KMS-11 (cell line): ENCODE data around the gene DNAH6.

Source experiments
- H2AFZ ChIP-seq: fragments of 200-600 bp; sonication (generic); 2 replicates; pipeline ENCODE4 v1.6.1; 2016; ENCODE audit warnings: antibody characterized with exemption, mixed run types, low read depth
- H3K27ac ChIP-seq: fragments of 200-600 bp; sonication (generic); 2 replicates; pipeline ENCODE4 v1.6.1; 2016; ENCODE audit warnings: mild to moderate bottlenecking, mixed run types
- H3K27me3 ChIP-seq: fragments of 200-600 bp; sonication (generic); 2 replicates; pipeline ENCODE4 v1.6.1; 2017; ENCODE audit warnings: mild to moderate bottlenecking, low read depth, mixed run types, moderate library complexity; ENCODE audit not compliant: insufficient read depth
- H3K36me3 ChIP-seq: fragments of 200-600 bp; sonication (generic); 2 replicates; pipeline ENCODE4 v1.6.1; 2017; ENCODE audit warnings: mild to moderate bottlenecking, mixed run types; ENCODE audit not compliant: insufficient read depth
- H3K4me1 ChIP-seq: fragments of 200-600 bp; sonication (generic); 2 replicates; pipeline ENCODE4 v1.6.1; 2016; ENCODE audit warnings: mild to moderate bottlenecking, low read depth, mixed run types; ENCODE audit not compliant: poor library complexity, severe bottlenecking
- H3K4me2 ChIP-seq: fragments of 200-600 bp; sonication (generic); 2 replicates; pipeline ENCODE4 v1.7.0; 2016; ENCODE audit warnings: mild to moderate bottlenecking, mixed run types
- H3K4me3 ChIP-seq: fragments of 200-600 bp; sonication (generic); IDR thresholded peaks from 2 replicates; pipeline ENCODE4 v1.6.1; 2017; ENCODE audit warnings: low read depth, low read length, mixed read lengths; ENCODE audit not compliant: insufficient read depth
- H3K79me2 ChIP-seq: fragments of 200-600 bp; sonication (generic); 2 replicates; pipeline ENCODE4 v1.6.1; 2016; ENCODE audit warnings: low read depth, mixed run types; ENCODE audit not compliant: insufficient read depth
- H3K9ac ChIP-seq: fragments of 200-600 bp; sonication (generic); 2 replicates; pipeline ENCODE4 v1.6.1; 2016; ENCODE audit warnings: mild to moderate bottlenecking, mixed run types
- H4K20me1 ChIP-seq: fragments of 200-600 bp; sonication (generic); 2 replicates; pipeline ENCODE4 v1.6.1; 2016; ENCODE audit warnings: mild to moderate bottlenecking, mixed run types; ENCODE audit not compliant: insufficient read depth
- TF ChIP-seq, protein P1 (sequence below): fragments of 200-600 bp; sonication (generic); conservative IDR thresholded peaks from 2 replicates; pipeline ENCODE4 v1.6.1; 2017; ENCODE audit warnings: low read depth, mild to moderate bottlenecking, antibody characterized with exemption, low read length, moderate library complexity, mixed read lengths

The DNAH6 gene

DNA sequence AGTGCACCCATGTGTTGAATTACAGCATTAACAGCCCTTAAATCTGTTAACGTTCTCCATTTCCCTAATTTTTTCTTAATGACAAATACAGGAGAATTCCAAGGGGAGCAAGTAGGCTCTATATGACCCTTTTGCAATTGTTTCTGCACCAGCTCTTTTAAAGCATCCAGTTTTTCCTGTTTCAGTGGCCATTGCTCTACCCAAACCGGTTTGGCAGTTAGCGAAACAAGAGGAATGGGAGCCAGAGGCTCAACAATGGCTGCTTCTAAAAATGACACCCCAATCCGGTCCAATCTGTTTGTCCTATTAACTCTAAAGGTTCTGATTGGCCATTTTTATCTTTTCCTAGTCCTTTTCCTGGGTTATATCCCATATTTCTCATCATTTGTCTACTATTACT is 42.1 kb upstream of the DNAH6 start:
- Histone ChIP-seq H3K4me1 (no peaks in the 10 kb centered on the region), H4K20me1 (no peaks in the 10 kb centered on the region), H3K27me3 (no peaks in the 10 kb centered on the region), H3K9ac (no peak overlapping the region), H3K36me3 (no peaks in the 10 kb centered on the region), H3K79me2 (no peaks in the 10 kb centered on the region), H3K4me3 (no peak overlapping the region), H2AFZ (no peak overlapping the region), H3K27ac (no peak overlapping the region), H3K4me2 (no peak overlapping the region)
- TF ChIP-seq, protein P1, sequence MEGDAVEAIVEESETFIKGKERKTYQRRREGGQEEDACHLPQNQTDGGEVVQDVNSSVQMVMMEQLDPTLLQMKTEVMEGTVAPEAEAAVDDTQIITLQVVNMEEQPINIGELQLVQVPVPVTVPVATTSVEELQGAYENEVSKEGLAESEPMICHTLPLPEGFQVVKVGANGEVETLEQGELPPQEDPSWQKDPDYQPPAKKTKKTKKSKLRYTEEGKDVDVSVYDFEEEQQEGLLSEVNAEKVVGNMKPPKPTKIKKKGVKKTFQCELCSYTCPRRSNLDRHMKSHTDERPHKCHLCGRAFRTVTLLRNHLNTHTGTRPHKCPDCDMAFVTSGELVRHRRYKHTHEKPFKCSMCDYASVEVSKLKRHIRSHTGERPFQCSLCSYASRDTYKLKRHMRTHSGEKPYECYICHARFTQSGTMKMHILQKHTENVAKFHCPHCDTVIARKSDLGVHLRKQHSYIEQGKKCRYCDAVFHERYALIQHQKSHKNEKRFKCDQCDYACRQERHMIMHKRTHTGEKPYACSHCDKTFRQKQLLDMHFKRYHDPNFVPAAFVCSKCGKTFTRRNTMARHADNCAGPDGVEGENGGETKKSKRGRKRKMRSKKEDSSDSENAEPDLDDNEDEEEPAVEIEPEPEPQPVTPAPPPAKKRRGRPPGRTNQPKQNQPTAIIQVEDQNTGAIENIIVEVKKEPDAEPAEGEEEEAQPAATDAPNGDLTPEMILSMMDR = no peak

DNA sequence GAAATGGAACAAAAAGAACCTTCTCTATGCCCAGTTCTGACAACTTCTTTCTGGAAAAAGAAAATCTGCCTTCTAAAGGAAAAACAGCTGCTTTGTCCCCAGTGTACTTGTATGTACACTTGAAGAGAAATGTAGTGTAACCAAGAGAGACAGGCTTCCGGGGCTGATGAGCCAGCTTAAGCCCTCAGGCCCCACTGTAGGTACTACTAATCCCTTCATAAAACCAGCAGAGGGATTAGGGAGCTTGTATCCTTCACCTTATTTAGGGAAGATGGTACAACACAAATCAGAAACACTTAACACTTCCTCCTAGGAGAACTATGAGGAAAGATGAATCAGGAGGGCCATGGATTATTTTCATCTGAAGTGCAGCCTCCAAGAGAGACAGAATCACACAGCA is 38.4 kb upstream of the DNAH6 start:
- Histone ChIP-seq H3K27ac (no peak overlapping the region), H3K4me3 (no peak overlapping the region), H3K27me3 (no peaks in the 10 kb centered on the region), H3K9ac (no peak overlapping the region), H4K20me1 (no peaks in the 10 kb centered on the region), H3K79me2 (no peaks in the 10 kb centered on the region), H3K4me2 (no peak overlapping the region), H3K4me1 (no peaks in the 10 kb centered on the region), H3K36me3 (no peaks in the 10 kb centered on the region), H2AFZ (no peak overlapping the region)
- TF ChIP-seq, protein P1 = no peak

DNA sequence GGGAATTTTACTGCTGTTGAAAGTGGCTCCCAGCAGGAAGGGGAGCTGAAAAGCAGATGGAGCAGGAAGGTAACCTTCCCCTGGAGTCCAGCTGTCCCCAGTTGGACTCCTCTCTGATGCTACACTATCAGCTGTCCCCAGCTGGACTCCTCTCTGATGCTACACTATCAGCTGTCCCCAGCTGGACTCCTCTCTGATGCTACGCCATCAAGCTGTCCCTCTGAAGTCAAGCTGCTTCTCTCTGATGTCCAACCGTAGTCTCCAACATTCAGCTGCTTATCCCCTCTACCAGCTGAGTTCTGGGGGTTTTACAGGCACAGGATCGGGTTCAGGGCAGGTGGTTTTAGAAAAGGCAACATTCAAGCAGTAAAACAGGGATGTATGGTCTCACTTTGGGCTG is 37.4 kb upstream of the DNAH6 start:
- no peak overlapping the region for H2AFZ ChIP-seq
- H3K4me2 ChIP-seq = no peak overlapping the region
- H3K27me3 ChIP-seq = no peaks in the 10 kb centered on the region
- H3K4me1 ChIP-seq = no peaks in the 10 kb centered on the region
- H3K79me2 ChIP-seq = no peaks in the 10 kb centered on the region
- no peak overlapping the region for H3K27ac ChIP-seq
- no peaks in the 10 kb centered on the region for H3K36me3 ChIP-seq
- no peaks in the 10 kb centered on the region for H4K20me1 ChIP-seq
- no peak overlapping the region for H3K9ac ChIP-seq
- no peak overlapping the region for H3K4me3 ChIP-seq
- TF ChIP-seq, protein P1 = no peak

- Histone ChIP-seq H3K4me2 (no peak overlapping the region), H3K4me1 (no peaks in the 10 kb centered on the region), H3K27me3 (no peaks in the 10 kb centered on the region), H3K4me3 (no peak overlapping the region), H3K27ac (no peak overlapping the region), H2AFZ (no peak overlapping the region), H4K20me1 (no peaks in the 10 kb centered on the region), H3K79me2 (no peaks in the 10 kb centered on the region), H3K9ac (no peak overlapping the region), H3K36me3 (no peaks in the 10 kb centered on the region)
- TF ChIP-seq, protein P1 = no peak
These were observed 34.6 kb upstream of the DNAH6 start for GRCh38 chr2:84481702-84482101.

GRCh38 chr2:84482603-84483002 is 33.7 kb upstream of the DNAH6 start:
- H2AFZ ChIP-seq = no peak overlapping the region
- H3K27me3 ChIP-seq = no peaks in the 10 kb centered on the region
- no peak overlapping the region for H3K4me3 ChIP-seq
- H3K4me2 ChIP-seq = no peak overlapping the region
- no peaks in the 10 kb centered on the region for H3K4me1 ChIP-seq
- no peak overlapping the region for H3K9ac ChIP-seq
- H3K79me2 ChIP-seq = no peaks in the 10 kb centered on the region
- H4K20me1 ChIP-seq = no peaks in the 10 kb centered on the region
- no peak overlapping the region for H3K27ac ChIP-seq
- H3K36me3 ChIP-seq = no peaks in the 10 kb centered on the region
- TF ChIP-seq, protein P1 = no peak
